GM21423 (cell line): Measurements from ENCODE around the gene ENHO.

Experiments
- ATAC-seq: cut with Tn5 transposase; IDR thresholded peaks from one replicate; pipeline ENCODE4 v1.9.1; 2021; ENCODE audit warnings: mild to moderate bottlenecking, moderate library complexity; ENCODE audit not compliant: unreplicated experiment

Gene ENHO

GRCh38 chr9:34508463-34508862 lies 14.3 kb downstream of the ENHO start:
- ATAC-seq = no peak

- no peak for ATAC-seq
Observed at GRCh38 chr9:34507966-34508365, 14.8 kb downstream of the ENHO start.

DNA sequence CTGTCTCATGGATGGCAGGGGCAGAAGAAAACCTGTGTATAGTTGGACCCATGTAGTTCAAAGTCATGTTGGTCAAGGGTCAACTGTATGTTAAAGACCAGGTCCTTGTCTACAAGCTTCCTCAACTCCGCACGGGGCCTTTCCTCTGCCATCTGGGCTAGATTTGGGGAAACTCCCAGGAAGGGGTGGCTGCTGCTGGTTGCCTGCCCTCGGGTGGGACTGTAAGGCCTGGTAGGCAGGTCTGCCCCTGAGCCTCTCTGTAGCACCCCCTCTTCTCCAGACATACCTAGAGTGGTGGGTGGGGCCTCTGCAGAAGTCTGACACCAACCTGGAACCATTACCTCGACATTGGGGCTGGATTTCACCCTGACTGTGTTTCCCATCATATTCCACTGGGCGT lies 15.2 kb downstream of the ENHO start:
- no peak for ATAC-seq

DNA sequence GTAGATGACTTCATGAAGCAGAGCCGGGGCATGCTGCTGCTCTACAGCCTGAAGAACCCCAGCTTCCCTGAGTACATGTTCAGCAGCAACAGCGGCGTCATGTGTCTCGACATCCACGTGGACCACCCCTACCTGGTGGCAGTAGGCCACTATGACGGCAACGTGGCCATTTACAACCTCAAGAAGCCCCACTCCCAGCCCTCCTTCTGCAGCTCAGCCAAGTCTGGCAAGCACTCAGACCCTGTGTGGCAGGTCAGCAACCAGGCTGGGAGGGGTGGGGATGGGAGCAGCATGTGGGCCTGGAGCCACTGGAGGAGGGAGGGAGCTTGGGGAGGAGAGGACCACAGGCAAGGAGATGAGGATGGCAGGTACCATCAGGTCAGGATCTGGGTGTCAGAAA lies 16.2 kb downstream of the ENHO start:
- ATAC-seq = no peak

DNA sequence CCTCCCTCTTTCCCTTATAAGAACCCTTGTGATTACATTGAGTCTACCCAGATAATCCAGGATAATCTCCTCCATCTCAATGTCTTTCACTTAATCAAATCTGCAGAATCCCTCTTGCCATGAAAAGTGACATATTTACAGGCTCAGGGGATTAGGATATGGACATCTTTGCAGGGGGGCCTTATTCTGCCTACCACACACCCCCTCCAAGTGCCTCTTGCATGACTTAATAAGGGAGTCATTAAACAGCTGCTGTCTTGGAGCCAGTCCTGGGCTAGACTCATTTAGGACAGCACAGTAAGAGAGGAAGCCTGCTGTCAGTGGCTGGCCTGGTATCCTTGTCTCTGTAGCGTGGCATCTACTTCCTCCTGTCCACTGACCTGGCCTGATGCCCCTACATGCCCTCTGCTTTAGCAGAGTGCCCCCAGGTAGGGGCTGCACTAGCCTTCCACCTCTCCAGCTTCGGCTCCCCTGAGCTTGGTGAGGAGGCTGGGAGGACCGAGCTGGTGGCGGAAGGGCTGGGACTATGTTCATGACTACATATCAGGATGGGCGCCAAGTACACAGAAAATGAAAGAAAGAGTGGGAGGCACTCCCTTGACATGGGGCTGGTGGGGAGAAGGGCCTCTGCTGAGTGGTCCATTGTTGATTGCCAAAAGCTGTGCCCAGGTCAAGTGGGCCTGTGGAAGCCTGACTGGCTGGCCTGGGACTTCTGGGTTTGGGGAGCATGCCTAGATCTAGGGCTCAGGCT lies 17.2 kb downstream of the ENHO start:
- no peak for ATAC-seq

- ATAC-seq = no peak
Observed at GRCh38 chr9:34503406-34503805, 19.4 kb downstream of the ENHO start.

- ATAC-seq = no peak
Observed at GRCh38 chr9:34502891-34503290, 19.9 kb downstream of the ENHO start.

GRCh38 chr9:34502471-34502870 lies 20.3 kb downstream of the ENHO start:
- no peak for ATAC-seq

DNA sequence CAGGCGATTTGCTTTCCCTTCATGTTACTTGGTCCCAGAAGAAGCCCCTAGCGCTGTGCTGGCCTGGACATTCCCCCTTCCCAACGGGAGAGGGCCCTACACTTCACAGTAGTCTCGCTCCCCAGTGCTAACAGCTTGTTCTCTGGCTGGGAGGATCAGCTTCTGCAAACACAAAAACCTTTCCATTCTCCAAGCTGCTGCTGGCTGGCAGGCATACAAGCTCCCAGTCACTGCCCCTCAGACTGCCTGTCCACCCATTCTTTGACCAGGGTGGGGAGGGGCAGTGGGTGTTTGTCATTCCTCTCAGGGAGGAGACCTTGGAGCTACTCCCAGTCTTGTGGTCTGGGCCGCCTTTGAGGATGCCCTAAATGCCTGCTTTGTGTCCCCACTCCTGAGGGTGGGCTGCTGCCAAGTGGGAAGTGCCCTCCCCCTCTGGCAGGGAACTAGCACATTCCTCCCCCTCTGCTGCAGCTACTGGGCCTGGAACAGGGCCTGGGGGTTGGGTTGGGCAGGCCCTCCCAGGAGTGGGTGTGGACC lies 20.8 kb downstream of the ENHO start:
- no peak for ATAC-seq

- no peak for ATAC-seq
Observed at GRCh38 chr9:34501372-34501771, 21.4 kb downstream of the ENHO start.

GRCh38 chr9:34500623-34501267 lies 22.0 kb downstream of the ENHO start:
- no peak for ATAC-seq

DNA sequence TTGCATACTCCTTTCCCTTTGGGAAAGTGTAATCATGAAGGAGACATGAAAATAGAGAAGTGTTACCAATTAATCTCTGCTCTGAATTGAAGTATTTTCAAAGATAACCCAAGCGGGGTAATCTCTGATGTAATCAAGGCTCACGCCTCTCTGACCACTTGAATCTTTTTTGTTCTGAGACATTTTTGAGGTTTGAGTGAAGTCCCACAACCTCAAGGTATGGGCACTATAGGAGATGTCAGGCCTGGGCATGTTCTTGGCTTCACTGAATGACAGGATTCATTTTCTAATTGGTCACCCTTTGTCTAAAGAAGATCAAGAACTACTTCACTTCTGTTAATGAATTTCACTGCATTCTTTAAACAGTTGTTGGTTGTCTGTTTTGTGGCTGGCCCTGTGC lies 23.7 kb downstream of the ENHO start:
- no peak for ATAC-seq

- ATAC-seq = no peak
Observed at GRCh38 chr9:34498553-34498952, 24.2 kb downstream of the ENHO start.

DNA sequence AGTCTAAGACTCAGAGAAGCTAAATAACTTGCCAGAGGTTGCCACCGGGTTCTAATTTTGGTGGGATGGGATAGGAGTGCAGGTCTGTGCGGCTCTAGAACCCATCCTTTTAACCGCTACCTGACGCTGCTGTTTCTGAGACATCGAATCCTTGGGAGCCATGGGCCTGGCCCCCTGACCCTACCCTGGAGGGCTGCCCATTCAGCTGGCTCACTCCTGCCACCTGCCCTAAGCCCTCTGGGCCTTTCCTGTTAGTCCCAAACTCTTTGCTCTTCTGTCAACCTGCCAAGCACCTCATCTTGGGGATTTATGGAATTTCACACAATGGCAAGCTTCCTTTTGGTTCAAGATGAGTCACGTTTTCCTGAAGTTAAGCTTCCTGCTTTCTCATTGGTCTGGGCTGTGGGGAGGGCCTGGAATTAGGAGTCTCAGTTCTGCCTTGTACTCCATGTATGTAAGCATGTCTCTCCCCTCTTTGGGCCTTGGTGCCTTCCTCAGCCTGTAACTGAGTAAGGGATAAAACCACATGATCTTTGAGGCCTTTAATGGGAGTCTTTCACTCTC lies 26.6 kb downstream of the ENHO start:
- ATAC-seq = no peak

- ATAC-seq = no peak
Observed at GRCh38 chr9:34493972-34494535, 28.7 kb downstream of the ENHO start.

GRCh38 chr9:34492051-34492450 lies 30.7 kb downstream of the ENHO start:
- no peak for ATAC-seq

DNA sequence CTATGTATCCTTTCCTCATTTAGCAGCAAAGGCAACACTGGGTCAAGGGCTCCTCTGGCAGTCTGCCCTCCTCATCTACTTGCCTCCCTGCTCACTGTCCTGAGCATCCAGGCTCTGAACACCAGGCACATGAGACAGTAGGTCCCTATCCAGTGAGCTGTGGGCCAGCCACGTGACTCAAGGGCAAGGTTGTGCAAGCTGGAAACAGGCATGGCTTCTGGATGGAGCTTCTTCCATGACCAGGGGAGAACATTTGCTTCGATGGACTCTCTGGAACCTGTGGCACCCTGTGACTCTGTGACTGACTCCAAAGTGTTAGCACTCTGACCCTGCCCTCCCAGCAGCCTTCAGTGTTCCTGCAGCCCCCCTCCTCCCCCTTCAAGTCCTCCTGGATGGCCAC lies 31.2 kb downstream of the ENHO start:
- ATAC-seq = no peak

- ATAC-seq = no peak
Observed at GRCh38 chr9:34490760-34491159, 32.0 kb downstream of the ENHO start.

GRCh38 chr9:34490360-34490759 lies 32.4 kb downstream of the ENHO start:
- ATAC-seq = no peak

DNA sequence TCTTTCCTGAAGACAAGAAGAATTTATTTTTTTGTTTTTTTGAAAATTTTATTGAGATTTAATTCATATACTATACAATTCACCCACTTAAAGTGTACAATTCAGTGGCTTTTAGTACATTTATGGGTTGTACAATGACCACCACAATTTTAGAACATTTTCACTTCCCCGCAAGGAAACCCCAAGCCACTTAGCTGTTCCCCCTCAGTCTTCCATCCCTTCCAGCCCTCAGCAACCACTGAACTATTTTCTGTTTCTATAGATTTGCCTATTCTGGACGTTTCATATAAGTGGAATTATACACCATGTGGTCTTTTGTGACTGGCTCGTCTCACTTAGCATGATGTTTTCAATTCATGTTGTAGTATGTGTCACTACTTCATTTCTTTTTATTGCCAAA lies 36.2 kb downstream of the ENHO start:
- ATAC-seq = no peak

GRCh38 chr9:34485822-34486221 lies 37.0 kb downstream of the ENHO start:
- no peak for ATAC-seq

- ATAC-seq = no peak
Observed at GRCh38 chr9:34484678-34485077, 38.1 kb downstream of the ENHO start.
